ENCODE data around the gene OGFOD3. TPM values are rescaled to one million over a fixed set of nuclear protein-coding genes. Genes with fewer than 3 reads are reported as not detected.

Gene OGFOD3
- total RNA-seq, 1 donor from 2014 or later, result 35.6 TPM

GRCh38 chr17:82441691-82442487, 23.5 kb upstream of the OGFOD3 start:
- Mint-ChIP-seq H3K27me3 (ENCODE audit: low read depth) (no peaks in the 10 kb centered on the region), H3K4me1 (peaks cover 5% of the 10 kb centered on the region), H3K36me3 (ENCODE audit: low read depth) (no peaks in the 10 kb centered on the region), H3K4me3 (no peak overlapping the region), H3K9me3 (no peaks in the 10 kb centered on the region), H3K27ac (ENCODE audit: unreplicated experiment) (no peak overlapping the region)
- DNase-seq (ENCODE audit: low read depth, low spot score), result no peak
- TF ChIP-seq CTCF (conservative IDR thresholded peaks at IDR 0.05), result no peak

GRCh38 chr17:82440991-82441627, 22.7 kb upstream of the OGFOD3 start:
- H3K27me3 Mint-ChIP-seq (ENCODE audit: low read depth), result no peaks in the 10 kb centered on the region
- peak overlapping the region; percentile 57 for H3K4me3 Mint-ChIP-seq
- peaks cover 5% of the 10 kb centered on the region for H3K4me1 Mint-ChIP-seq
- no peak overlapping the region for H3K27ac Mint-ChIP-seq (ENCODE audit: unreplicated experiment)
- no peak for DNase-seq (ENCODE audit: low read depth, low spot score)
- no peaks in the 10 kb centered on the region for H3K9me3 Mint-ChIP-seq
- no peak for TF ChIP-seq CTCF (conservative IDR thresholded peaks at IDR 0.05)
- no peaks in the 10 kb centered on the region for H3K36me3 Mint-ChIP-seq (ENCODE audit: low read depth)

GRCh38 chr17:82440469-82440981, 22.1 kb upstream of the OGFOD3 start:
- no peak for TF ChIP-seq CTCF (conservative IDR thresholded peaks at IDR 0.05)
- DNase-seq (ENCODE audit: low read depth, low spot score), result no peak
- Mint-ChIP-seq H3K36me3 (ENCODE audit: low read depth) (no peaks in the 10 kb centered on the region), H3K9me3 (no peaks in the 10 kb centered on the region), H3K27me3 (ENCODE audit: low read depth) (no peaks in the 10 kb centered on the region), H3K4me3 (peak overlapping the region; percentile 57), H3K4me1 (peaks cover 5% of the 10 kb centered on the region), H3K27ac (ENCODE audit: unreplicated experiment) (peak overlapping the region; percentile 83)

- Mint-ChIP-seq H3K4me3 (peak overlapping the region; percentile 57), H3K4me1 (peaks cover 5% of the 10 kb centered on the region), H3K27ac (ENCODE audit: unreplicated experiment) (no peak overlapping the region), H3K27me3 (ENCODE audit: low read depth) (no peaks in the 10 kb centered on the region), H3K36me3 (ENCODE audit: low read depth) (no peaks in the 10 kb centered on the region), H3K9me3 (no peaks in the 10 kb centered on the region)
- DNase-seq (ENCODE audit: low read depth, low spot score), result no peak
- no peak for TF ChIP-seq CTCF (conservative IDR thresholded peaks at IDR 0.05)
Measured at GRCh38 chr17:82439829-82440365, 21.5 kb upstream of the OGFOD3 start.

- DNase-seq (ENCODE audit: low read depth, low spot score), result no peak
- Mint-ChIP-seq H3K4me1 (peaks cover 5% of the 10 kb centered on the region), H3K4me3 (no peak overlapping the region), H3K27ac (ENCODE audit: unreplicated experiment) (no peak overlapping the region), H3K27me3 (ENCODE audit: low read depth) (no peaks in the 10 kb centered on the region), H3K9me3 (no peaks in the 10 kb centered on the region), H3K36me3 (ENCODE audit: low read depth) (no peaks in the 10 kb centered on the region)
- TF ChIP-seq CTCF (conservative IDR thresholded peaks at IDR 0.05), result no peak
Measured at GRCh38 chr17:82439194-82439828, 20.9 kb upstream of the OGFOD3 start.
